Measurements from ENCODE around the gene PLCD3. TPM values are rescaled to one million over a fixed set of nuclear protein-coding genes. Genes with fewer than 3 reads are reported as not detected.
A peak's percentile ranks its signal among the peaks of the same experiment; 100 is the strongest.

PLCD3 gene
- total and polyA plus RNA-seq, 9 of the 15 experiments (the other 6 are each of a cell fraction or from before 2014, with no cell fraction given): 0.20 to 22.6 (median 7.5) TPM

GRCh38 chr17:45150911-45151809 is 18.8 kb upstream of the PLCD3 start (continued):
- TF ChIP-seq NFE2L1 (tag; IDR thresholded peaks at IDR 0.05; ENCODE audit: borderline replicate concordance, low read depth) (no peak), ZSCAN29 (IDR thresholded peaks at IDR 0.05) (0 out of 2 replicates have a peak, but pooled peaks have one; percentile 21), KDM5B (IDR thresholded peaks at IDR 0.05; ENCODE audit: insufficient replicate concordance, low read depth, low read length) (peak; percentile 24)
- TF ChIP-seq, protein P1, sequence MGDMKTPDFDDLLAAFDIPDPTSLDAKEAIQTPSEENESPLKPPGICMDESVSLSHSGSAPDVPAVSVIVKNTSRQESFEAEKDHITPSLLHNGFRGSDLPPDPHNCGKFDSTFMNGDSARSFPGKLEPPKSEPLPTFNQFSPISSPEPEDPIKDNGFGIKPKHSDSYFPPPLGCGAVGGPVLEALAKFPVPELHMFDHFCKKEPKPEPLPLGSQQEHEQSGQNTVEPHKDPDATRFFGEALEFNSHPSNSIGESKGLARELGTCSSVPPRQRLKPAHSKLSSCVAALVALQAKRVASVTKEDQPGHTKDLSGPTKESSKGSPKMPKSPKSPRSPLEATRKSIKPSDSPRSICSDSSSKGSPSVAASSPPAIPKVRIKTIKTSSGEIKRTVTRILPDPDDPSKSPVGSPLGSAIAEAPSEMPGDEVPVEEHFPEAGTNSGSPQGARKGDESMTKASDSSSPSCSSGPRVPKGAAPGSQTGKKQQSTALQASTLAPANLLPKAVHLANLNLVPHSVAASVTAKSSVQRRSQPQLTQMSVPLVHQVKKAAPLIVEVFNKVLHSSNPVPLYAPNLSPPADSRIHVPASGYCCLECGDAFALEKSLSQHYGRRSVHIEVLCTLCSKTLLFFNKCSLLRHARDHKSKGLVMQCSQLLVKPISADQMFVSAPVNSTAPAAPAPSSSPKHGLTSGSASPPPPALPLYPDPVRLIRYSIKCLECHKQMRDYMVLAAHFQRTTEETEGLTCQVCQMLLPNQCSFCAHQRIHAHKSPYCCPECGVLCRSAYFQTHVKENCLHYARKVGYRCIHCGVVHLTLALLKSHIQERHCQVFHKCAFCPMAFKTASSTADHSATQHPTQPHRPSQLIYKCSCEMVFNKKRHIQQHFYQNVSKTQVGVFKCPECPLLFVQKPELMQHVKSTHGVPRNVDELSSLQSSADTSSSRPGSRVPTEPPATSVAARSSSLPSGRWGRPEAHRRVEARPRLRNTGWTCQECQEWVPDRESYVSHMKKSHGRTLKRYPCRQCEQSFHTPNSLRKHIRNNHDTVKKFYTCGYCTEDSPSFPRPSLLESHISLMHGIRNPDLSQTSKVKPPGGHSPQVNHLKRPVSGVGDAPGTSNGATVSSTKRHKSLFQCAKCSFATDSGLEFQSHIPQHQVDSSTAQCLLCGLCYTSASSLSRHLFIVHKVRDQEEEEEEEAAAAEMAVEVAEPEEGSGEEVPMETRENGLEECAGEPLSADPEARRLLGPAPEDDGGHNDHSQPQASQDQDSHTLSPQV (IDR thresholded peaks at IDR 0.05): 0 out of 2 replicates have a peak, but pooled peaks have one; percentile 5

All from K562 (cell line).